ENCODE measurements around the gene C7orf33.

C7orf33 gene

DNA sequence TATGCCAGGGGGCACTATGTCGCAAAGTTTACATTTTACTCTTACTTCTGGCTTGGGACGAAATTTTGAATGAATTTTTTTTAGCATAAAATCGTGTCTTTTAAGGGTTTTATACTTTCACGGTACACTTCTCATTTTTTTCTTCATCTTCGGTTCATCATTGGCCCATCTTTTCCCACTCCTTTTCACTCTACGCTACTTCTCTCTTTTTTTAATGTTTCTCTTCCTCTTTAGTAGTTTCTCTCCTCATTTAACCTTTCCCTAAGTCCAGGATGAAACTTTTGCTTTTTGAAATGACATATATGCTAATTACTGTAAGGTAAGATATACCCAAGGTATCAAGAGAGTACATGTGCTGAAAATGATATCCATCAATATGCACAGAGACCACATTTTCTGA lies 39.5 kb downstream of the C7orf33 start:
- no peak overlapping the region for H3K27ac ChIP-seq
- TF ChIP-seq, protein P1, sequence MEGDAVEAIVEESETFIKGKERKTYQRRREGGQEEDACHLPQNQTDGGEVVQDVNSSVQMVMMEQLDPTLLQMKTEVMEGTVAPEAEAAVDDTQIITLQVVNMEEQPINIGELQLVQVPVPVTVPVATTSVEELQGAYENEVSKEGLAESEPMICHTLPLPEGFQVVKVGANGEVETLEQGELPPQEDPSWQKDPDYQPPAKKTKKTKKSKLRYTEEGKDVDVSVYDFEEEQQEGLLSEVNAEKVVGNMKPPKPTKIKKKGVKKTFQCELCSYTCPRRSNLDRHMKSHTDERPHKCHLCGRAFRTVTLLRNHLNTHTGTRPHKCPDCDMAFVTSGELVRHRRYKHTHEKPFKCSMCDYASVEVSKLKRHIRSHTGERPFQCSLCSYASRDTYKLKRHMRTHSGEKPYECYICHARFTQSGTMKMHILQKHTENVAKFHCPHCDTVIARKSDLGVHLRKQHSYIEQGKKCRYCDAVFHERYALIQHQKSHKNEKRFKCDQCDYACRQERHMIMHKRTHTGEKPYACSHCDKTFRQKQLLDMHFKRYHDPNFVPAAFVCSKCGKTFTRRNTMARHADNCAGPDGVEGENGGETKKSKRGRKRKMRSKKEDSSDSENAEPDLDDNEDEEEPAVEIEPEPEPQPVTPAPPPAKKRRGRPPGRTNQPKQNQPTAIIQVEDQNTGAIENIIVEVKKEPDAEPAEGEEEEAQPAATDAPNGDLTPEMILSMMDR (conservative IDR thresholded peaks at IDR 0.05) = no peak

DNA sequence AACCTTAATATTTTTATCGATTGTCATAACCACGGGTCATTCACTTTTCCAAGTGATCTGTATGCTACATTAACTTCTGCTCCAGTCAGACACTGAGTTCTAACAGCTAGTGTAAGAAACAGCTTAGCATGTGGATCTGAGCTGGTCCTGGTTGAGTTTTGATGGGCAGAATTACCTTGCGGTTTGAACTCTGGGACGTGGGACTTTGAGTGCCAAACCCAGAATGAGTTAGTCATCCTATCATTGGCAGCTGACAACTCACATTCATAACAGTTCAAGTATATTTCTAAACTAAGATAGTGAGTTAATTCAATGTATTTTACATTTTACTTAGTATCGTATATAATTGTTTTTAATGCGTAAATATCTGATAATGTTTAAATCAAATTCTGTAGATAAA lies 43.2 kb downstream of the C7orf33 start:
- TF ChIP-seq, protein P1 (conservative IDR thresholded peaks at IDR 0.05) = no peak
- no peak overlapping the region for H3K27ac ChIP-seq

DNA sequence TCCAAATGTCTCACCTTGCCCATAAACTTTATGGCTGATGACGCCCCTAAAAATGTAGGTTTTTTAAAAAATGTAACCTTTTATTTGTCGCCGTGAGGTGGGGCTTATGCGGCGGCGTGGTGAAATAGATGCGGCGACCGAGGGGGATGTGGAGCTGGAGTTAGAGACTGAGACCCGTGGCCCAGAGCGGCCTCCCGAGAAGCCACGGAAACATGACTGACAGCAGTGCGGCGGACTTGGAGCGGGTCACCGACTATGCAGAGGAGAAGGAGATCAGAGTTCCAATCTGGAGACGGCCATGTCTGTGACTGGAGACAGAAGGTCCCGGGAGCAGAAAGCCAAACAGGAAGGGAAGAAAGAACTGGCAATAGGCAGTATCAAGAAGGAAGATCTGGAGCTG lies 46.5 kb downstream of the C7orf33 start:
- H3K27ac ChIP-seq = no peak overlapping the region
- TF ChIP-seq, protein P1 (conservative IDR thresholded peaks at IDR 0.05) = no peak

GRCh38 chr7:148645898-148646297 lies 55.3 kb downstream of the C7orf33 start:
- H3K27ac ChIP-seq = no peak overlapping the region
- TF ChIP-seq, protein P1 (conservative IDR thresholded peaks at IDR 0.05) = no peak

DNA sequence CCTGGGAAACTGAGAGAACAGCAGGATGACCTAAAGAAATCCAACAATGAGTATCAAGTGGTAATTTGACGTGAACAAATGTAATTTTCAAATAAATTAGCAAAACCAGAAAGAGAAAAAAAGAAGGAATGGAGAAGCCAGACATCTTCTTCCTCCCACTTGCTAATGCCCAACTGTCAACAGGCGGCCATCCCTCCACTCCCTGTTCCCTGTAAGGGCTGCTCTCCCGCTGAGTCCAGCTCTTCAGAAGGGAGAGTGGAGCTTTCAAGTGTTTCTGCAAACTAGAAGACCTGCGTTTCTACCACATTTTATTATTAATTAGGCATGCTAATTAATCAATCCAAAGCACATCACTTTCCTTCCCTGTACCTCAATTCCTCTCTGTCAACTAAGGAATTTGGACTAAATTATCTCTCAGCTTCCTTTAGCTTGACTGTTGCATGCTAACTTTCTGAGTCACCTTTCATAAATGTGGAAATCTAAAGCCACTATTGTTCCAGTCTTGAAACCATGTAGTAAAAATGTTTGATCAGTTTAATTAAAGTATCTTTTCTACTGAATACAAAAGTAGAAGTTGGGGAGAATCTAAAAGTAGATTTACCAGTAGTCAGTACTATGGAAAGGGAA lies 59.8 kb downstream of the C7orf33 start:
- TF ChIP-seq, protein P1 (conservative IDR thresholded peaks at IDR 0.05) = no peak
- H3K27ac ChIP-seq = no peak overlapping the region

GRCh38 chr7:148652773-148653172 lies 62.2 kb downstream of the C7orf33 start:
- H3K27ac ChIP-seq = no peak overlapping the region
- TF ChIP-seq, protein P1 (conservative IDR thresholded peaks at IDR 0.05) = no peak

DNA sequence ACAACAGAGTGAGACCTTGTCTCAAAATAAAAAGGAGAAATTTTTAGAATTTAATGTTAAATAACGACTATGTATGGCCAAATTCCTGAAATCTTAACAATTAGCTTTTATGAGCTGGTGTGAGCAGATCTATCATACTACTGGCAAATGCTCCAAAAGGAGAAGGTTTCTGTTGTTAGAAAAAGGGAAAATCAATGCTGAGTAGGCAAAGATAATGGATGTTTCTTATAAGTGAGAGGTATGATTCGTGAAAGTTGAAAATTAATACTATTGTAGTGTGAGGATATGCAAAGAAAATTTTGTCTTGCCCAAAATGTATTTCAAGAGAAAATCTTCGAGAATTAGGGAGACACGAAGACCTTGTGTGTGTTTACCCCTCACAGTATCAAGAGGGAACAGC lies 67.4 kb downstream of the C7orf33 start:
- no peak overlapping the region for H3K27ac ChIP-seq
- TF ChIP-seq, protein P1 (conservative IDR thresholded peaks at IDR 0.05) = no peak

Measured in VCaP (cell line).